HG03565 (cell line): ENCODE results near the gene MINDY4.

ENCODE experiments used
- ATAC-seq: cut with Tn5 transposase; IDR thresholded peaks from one replicate; pipeline ENCODE4 v1.9.1; 2021; ENCODE audit warnings: mild to moderate bottlenecking, moderate library complexity; ENCODE audit not compliant: unreplicated experiment

The MINDY4 gene

GRCh38 chr7:30771880-30772425 is 736 bp downstream of the MINDY4 start:
- no peak for ATAC-seq

GRCh38 chr7:30772984-30773383 is 1.8 kb downstream of the MINDY4 start:
- no peak for ATAC-seq

DNA sequence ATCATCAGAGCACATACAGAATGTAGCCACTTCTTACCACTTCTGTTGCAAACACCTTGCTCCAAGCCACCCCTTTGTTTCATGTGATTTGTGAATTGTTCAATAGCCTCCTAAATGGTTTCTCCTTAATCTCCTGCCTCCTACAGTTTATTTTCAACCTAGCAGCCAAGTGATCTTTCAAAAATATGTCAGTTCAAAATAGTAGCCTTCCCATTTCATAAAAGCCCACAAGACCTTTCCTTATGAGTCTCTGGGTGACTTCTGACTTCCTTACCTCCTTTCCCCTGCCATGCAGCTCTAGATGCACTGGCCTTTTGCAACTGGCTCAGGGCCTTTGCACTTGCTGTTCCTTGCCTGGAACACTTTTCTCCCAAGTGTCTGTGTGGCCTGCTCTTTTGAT is 4.8 kb downstream of the MINDY4 start:
- no peak for ATAC-seq

- no peak for ATAC-seq
Measured at GRCh38 chr7:30776971-30777370, 5.8 kb downstream of the MINDY4 start.

GRCh38 chr7:30778255-30779025 is 7.2 kb downstream of the MINDY4 start:
- no peak for ATAC-seq

- no peak for ATAC-seq
Measured at GRCh38 chr7:30779574-30779973, 8.4 kb downstream of the MINDY4 start.

- ATAC-seq = no peak
Measured at GRCh38 chr7:30780941-30781340, 9.7 kb downstream of the MINDY4 start.

DNA sequence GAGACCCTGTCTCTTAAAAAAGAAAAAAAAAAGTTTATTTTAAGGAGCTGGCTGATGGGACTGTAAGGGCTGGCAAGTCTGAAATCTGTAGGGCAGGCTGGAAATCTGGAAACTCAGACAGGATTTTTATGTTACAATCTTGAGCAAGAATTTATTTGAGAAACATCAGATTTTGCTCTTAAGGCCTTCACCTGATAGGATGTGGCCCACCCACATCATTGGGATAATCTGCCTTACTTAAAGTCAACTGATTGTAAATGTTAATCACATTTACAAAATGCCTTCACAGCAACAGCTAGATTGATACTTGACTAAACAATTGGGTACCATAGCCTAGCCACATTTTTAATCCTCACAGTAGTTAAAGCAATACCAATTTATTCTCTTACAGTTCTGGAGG is 11.5 kb downstream of the MINDY4 start:
- no peak for ATAC-seq

- no peak for ATAC-seq
Measured at GRCh38 chr7:30785786-30786185, 14.6 kb downstream of the MINDY4 start.

GRCh38 chr7:30787486-30787885 is 16.3 kb downstream of the MINDY4 start:
- no peak for ATAC-seq

DNA sequence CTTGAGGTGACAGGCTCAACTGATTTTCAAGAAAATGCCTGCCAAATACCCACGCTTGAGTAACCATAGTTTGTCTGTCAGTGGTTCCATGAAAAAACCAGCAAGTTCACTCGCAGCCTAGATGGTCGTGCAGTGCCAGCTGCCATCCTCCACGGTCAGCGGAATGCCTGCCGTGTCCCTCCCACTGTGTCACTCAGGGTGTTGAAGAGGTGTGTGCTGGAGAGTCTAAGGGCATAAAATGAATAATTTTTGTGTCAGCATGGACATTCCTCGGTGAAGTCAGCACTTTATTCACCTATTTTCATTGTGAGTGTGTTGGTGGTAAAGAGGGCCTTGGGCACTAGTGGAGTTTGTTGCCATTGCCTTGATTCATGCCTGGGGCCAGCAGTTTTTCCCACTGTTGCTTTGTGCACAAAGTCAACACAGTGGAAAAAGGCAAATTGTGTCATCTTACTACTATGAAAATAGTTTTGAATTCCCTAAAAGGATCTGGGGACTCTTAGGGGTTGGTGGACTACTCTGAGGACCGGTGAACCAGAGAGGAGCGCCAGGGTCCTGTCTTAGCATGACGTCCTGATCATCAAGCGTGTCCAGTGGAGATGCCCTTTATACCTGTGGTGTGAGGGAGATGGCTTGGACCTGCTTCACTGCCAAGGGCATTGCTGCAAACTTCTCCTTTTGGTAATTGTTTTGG is 17.6 kb downstream of the MINDY4 start:
- ATAC-seq = no peak

GRCh38 chr7:30789334-30789711 is 18.1 kb downstream of the MINDY4 start:
- no peak for ATAC-seq

GRCh38 chr7:30790356-30790755 is 19.1 kb downstream of the MINDY4 start:
- no peak for ATAC-seq

DNA sequence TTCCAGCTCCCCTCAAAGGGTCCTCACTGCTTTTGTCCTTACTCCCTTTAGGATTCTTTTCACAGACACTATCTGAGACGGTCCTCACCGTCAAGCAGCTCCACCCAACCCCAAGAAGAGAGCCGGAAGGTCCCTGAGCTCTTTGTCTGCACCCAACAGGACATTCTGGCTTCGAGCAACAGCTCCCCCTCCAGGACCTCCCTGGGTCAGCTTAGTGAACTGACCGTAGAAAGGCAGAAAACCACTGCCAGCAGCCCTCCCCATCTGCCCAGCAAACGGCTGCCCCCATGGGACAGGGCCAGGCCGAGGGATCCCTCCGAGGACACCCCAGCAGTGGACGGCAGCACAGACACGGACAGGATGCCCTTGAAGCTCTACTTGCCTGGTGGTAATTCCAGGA is 19.9 kb downstream of the MINDY4 start:
- no peak for ATAC-seq

DNA sequence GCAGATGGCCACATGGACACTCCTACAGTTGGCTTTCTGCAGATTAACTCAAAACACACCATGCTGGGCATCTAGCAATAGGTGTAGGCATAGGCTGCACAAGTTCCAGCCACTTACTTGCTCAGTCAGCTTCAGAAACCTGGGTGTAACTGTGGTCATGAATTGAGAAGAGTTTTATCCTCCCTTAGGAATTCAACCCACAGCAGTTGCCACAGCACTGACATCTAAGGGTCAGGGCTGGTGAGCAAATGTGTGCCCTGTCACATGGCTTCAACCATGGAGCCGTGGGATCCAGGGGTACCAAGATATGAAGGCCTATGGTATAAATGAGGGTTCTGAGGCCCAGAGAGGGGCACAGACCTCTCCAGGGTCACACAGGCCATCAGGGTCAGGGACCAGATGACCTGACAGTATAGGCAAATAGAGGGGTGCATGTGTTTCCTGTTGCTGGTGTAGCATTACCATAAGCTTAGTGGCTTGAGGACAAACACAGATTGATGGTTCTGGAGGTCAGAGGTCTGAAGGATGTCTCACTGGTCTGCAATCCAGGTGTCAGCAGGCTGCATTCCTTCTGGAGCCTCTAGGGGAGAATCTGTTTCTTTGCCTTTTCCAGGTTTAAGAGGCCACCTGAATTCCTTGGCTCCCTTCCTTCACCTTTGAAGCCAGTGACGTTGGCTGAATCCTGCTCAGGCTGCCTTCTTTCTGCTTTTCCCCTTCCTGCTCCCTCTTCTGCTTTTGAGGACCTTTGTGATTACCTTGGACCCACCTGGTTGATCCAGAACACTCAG is 24.1 kb downstream of the MINDY4 start:
- no peak for ATAC-seq

DNA sequence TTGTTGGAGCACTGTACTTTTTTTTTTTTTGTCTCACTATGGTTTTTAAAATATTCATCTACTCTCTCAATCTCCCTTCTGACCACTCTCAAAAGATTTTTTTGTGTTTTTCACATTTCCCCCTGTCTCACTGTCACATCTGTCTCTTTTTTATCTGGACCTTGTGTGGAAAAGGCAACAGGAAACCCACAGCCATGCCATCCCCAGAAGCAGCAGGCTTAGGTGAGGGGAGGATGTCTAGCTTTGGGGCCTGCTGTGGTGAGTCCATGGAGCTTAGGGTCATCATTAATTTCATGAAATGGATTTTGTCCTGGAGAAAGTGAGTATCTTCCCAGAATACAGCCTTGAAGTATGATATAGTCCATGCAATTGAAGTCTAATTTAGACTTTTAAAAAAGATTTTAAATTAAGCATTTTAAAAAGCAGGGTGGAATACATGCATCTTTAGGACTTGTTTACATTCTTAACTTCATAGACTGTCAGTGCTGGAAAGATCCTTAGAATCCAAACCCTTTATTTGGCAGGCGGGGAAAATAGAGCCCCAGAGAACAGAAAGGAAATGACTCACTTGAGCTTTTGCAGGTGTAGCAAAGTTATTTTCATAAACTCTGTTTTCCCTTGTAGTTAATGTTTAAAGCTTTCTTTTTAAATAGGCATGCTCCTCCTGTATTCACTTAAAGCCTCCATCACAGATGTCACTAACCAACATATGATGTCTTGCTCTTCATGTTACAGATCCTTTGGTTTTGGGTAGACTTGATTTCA is 25.1 kb downstream of the MINDY4 start:
- no peak for ATAC-seq

DNA sequence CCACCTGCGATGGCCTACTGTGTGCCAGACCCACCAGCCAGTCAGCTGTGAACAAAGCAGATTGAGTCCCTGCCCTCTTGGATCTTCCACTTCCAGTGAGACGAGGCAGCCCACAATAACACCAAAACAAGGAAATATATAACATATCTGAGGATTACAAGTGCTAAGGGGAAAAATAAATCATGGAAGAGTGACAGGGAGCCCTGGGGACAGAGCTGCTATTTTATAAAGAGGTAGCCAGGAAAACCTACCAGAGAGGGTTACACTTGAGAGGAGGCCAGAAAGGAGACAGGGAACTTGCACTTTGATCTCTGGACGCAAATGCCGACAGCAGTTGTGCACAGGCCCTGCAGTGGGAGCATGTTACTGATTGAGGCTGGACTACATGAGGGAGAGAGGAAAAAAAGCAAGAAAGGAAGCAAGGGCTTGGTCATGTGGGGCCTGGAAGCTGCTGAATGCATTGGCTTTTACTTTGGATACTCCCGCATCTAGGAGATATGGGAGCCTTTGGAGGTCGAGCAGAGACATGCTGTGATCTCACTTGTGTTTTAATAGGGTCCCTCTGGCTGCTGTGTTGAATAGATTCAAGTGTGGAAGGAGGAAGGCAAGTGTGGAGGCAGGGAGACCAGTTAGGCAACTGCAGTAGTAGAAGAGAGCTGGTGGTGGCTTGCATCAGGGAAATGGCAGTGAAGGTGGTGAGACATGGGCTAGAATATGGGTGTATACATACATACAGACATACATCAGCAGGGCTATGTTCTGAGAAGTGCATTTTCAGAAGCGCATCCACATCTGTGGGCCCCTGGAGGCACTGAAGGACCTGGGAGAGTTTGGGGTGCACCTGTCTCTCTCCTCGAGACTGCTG is 26.2 kb downstream of the MINDY4 start:
- ATAC-seq = no peak

- ATAC-seq = peak; percentile 76
Measured at GRCh38 chr7:30799206-30799975, 28.2 kb downstream of the MINDY4 start.
